Cerebellar nuclear complex (tissue), 1 donor: ENCODE data around the gene SHROOM1.
"Not testable (repeated sequence)": the region's sequence is repeated elsewhere in the genome, so short reads cannot be mapped to it uniquely, and the experiment has no call there.

Experiments
- DNase-seq, 2 experiments: peaks; one replicate each; lab custom pipeline; 2025; lab: John Stamatoyannopoulos, UW

SHROOM1 gene

GRCh38 chr5:132830436-132831094 lies at the start of gene SHROOM1:
TSS of gene SHROOM1 (minus strand) at chr5:132830647. CDS start at chr5:132826140, 4,507 bp downstream.
- DNase-seq = no peak

- DNase-seq = no peak
These were observed 47.5 kb upstream of the SHROOM1 start for GRCh38 chr5:132877938-132878337.

- no peak for DNase-seq
These were observed 47.0 kb upstream of the SHROOM1 start for GRCh38 chr5:132877466-132877865.

GRCh38 chr5:132876020-132876759 lies 45.7 kb upstream of the SHROOM1 start:
- DNase-seq = no peak

- no peak for DNase-seq
These were observed 43.5 kb upstream of the SHROOM1 start for GRCh38 chr5:132873930-132874271.

- DNase-seq = no peak
These were observed 42.9 kb upstream of the SHROOM1 start, which contains the start of gene LEAP2 for GRCh38 chr5:132873119-132873929. TSS of gene LEAP2 (plus strand) at chr5:132873668. CDS start at chr5:132873695, 27 bp downstream.

- no peak for DNase-seq
These were observed 42.3 kb upstream of the SHROOM1 start for GRCh38 chr5:132872788-132873118.

GRCh38 chr5:132871459-132872284 lies 41.2 kb upstream of the SHROOM1 start:
- DNase-seq = no peak

- no peak for DNase-seq
These were observed 40.4 kb upstream of the SHROOM1 start for GRCh38 chr5:132870801-132871200.

GRCh38 chr5:132868754-132869153 lies 38.3 kb upstream of the SHROOM1 start:
- no peak for DNase-seq

- DNase-seq = no peak
These were observed 36.6 kb upstream of the SHROOM1 start for GRCh38 chr5:132867046-132867451.

- DNase-seq = peak; percentile 97 to 98
These were observed 36.0 kb upstream of the SHROOM1 start, which contains the start of the genes GDF9 and UQCRQ for GRCh38 chr5:132866342-132867045. TSS of gene GDF9 (minus strand) at chr5:132866469. CDS start at chr5:132864533, 1,936 bp downstream. TSS of gene UQCRQ (plus strand) at chr5:132866642. CDS start at chr5:132866882, 240 bp downstream.

GRCh38 chr5:132865668-132866341 lies 35.4 kb upstream of the SHROOM1 start:
- DNase-seq = no peak

- DNase-seq = no peak
These were observed 30.3 kb upstream of the SHROOM1 start for GRCh38 chr5:132860742-132861141.

GRCh38 chr5:132859889-132860437 lies 29.5 kb upstream of the SHROOM1 start:
- no peak for DNase-seq

GRCh38 chr5:132856011-132856410 lies 25.6 kb upstream of the SHROOM1 start:
- no peak for DNase-seq

- not testable (repeated sequence) for DNase-seq
These were observed 24.5 kb upstream of the SHROOM1 start for GRCh38 chr5:132854992-132855391.

GRCh38 chr5:132854301-132854700 lies 23.9 kb upstream of the SHROOM1 start:
- no peak for DNase-seq

GRCh38 chr5:132853790-132854189 lies 23.3 kb upstream of the SHROOM1 start:
- no peak for DNase-seq

GRCh38 chr5:132853323-132853722 lies 22.9 kb upstream of the SHROOM1 start:
- DNase-seq = no peak
